Endothelial cell of umbilical vein (primary cell): ENCODE results near the gene LHFPL5. TPM values are rescaled to one million over a fixed set of nuclear protein-coding genes. Genes with fewer than 3 reads are reported as not detected.

ENCODE experiments used
- BruUV-seq: library from RNA; stranded (reverse); fragments of 400-500 nt; replicated peaks from 2 replicates; lab custom pipeline; 2021; lab: Mats Ljungman, UMichigan
- CTCF ChIA-PET: fragments of 300-600, 350-600 bp; sonication (Branson Sonifier 250); formaldehyde crosslinking; loops from one replicate; lab custom pipeline; 2021; ENCODE audit warnings: antibody characterized with exemption, inconsistent platforms; lab: Charles Lee
- POLR2A ChIA-PET: fragments of 300-600, 350-600 bp; sonication (Branson Sonifier 250); formaldehyde crosslinking; loops from one replicate; lab custom pipeline; 2021; ENCODE audit warnings: antibody characterized with exemption, inconsistent platforms; lab: Charles Lee
- DNase-seq: peaks from one replicate; pipeline ENCODE4 v3.0.0-alpha.2; 2011; ENCODE audit warnings: low read depth, low spot score
- FAIRE-seq: peaks from 2 replicates; lab custom pipeline; 2011; peaks lifted over from hg19 to GRCh38; lab: Jason Lieb, UNC
- H2AFZ ChIP-seq: 2 replicates; pipeline ENCODE4 v1.6.0; 2012; ENCODE audit warnings: low read depth, low read length, control low read depth, inconsistent platforms
- H3K27ac ChIP-seq: 2 replicates; pipeline ENCODE4 v1.5.1; 2011; ENCODE audit warnings: low read depth, mild to moderate bottlenecking, control low read depth, low read length, moderate library complexity; ENCODE audit not compliant: insufficient read depth
- H3K27me3 ChIP-seq, 2 experiments: 2 replicates each; pipeline versions ENCODE4 v1.6.0 to v1.6.1; 2011; ENCODE audit warnings: low read length in 2 of 2, mixed read lengths in 1 of 2; ENCODE audit not compliant: control insufficient read depth in 2 of 2, insufficient read depth in 2 of 2
- H3K36me3 ChIP-seq, 2 experiments: 2 replicates in 1 of 2; 3 replicates in 1 of 2; pipeline ENCODE4 v1.5.1; 2011; ENCODE audit warnings: low read length in 2 of 2, mild to moderate bottlenecking in 1 of 2, moderate library complexity in 1 of 2; ENCODE audit not compliant: control insufficient read depth in 2 of 2, insufficient read depth in 2 of 2; ENCODE audit errors: extremely low read depth in 1 of 2
- H3K4me1 ChIP-seq: 3 replicates; pipeline ENCODE4 v1.5.1; 2011; ENCODE audit warnings: mild to moderate bottlenecking, low read length; ENCODE audit not compliant: control insufficient read depth, insufficient read depth; ENCODE audit errors: extremely low read depth
- H3K4me2 ChIP-seq: 2 replicates; pipeline ENCODE4 v1.6.1; 2011; ENCODE audit warnings: low read length, control low read depth, mixed read lengths; ENCODE audit not compliant: insufficient read depth
- H3K4me3 ChIP-seq, 3 experiments: fragments of 200-600 bp in 1 of 3; sonication (generic), shearing (Covaris generic) in 1 of 3; replicated peaks in 1 of 3; 2 replicates each; pipeline ENCODE4 v1.5.1; 2011 to 2016; ENCODE audit warnings: control low read depth in 3 of 3, low read length in 3 of 3, mild to moderate bottlenecking in 2 of 3, inconsistent platforms in 1 of 3, low read depth in 1 of 3, moderate library complexity in 1 of 3; ENCODE audit not compliant: insufficient read depth in 1 of 3
- H3K79me2 ChIP-seq: 2 replicates; pipeline ENCODE4 v1.6.0; 2012; ENCODE audit warnings: low read length, inconsistent platforms; ENCODE audit not compliant: control insufficient read depth, insufficient read depth
- H3K9ac ChIP-seq: replicated peaks from 2 replicates; pipeline ENCODE3; 2011; ENCODE audit warnings: low read length, control low read depth; ENCODE audit not compliant: insufficient read depth; ENCODE audit errors: extremely low read depth
- H3K9me1 ChIP-seq: replicated peaks from 3 replicates; pipeline ENCODE4 v1.6.0; 2011; ENCODE audit warnings: mild to moderate bottlenecking, low read length; ENCODE audit not compliant: control insufficient read depth, insufficient read depth; ENCODE audit errors: extremely low read depth
- H3K9me3 ChIP-seq: replicated peaks from 2 replicates; pipeline ENCODE4 v1.5.1; 2012; ENCODE audit warnings: low read length, inconsistent platforms; ENCODE audit not compliant: control insufficient read depth, insufficient read depth
- H4K20me1 ChIP-seq: replicated peaks from 2 replicates; pipeline ENCODE3; 2011; ENCODE audit warnings: mild to moderate bottlenecking, low read length; ENCODE audit not compliant: control insufficient read depth, insufficient read depth; ENCODE audit errors: extremely low read depth
- EZH2 ChIP-seq: IDR thresholded peaks from 2 replicates; pipeline ENCODE4 v1.6.1; 2012; ENCODE audit warnings: borderline replicate concordance, low read depth, mild to moderate bottlenecking, moderate library complexity, low read length, inconsistent platforms; ENCODE audit not compliant: severe bottlenecking
- GATA2 ChIP-seq: IDR thresholded peaks from 2 replicates; pipeline ENCODE4 v1.7.0; 2011; ENCODE audit warnings: low read depth, mild to moderate bottlenecking, moderate library complexity, mixed read lengths, low read length; ENCODE audit not compliant: insufficient read length, insufficient read depth
- JUN ChIP-seq: IDR thresholded peaks from 2 replicates; pipeline ENCODE4 v1.6.1; 2011; ENCODE audit warnings: borderline replicate concordance, low read depth; ENCODE audit not compliant: insufficient read length, insufficient read depth
- MYC ChIP-seq: IDR thresholded peaks from one replicate; pipeline ENCODE4 v1.6.1; 2011; ENCODE audit warnings: mild to moderate bottlenecking, low read depth, low read length
- POLR2A ChIP-seq: IDR thresholded peaks from 2 replicates; pipeline ENCODE4 v1.6.1; 2012; ENCODE audit warnings: low read depth, mild to moderate bottlenecking, control low read depth, low read length
- POLR2AphosphoS5 ChIP-seq: IDR thresholded peaks from 2 replicates; pipeline ENCODE4 v1.6.1; 2012; ENCODE audit warnings: low read depth, mild to moderate bottlenecking, control low read depth, low read length, moderate library complexity; ENCODE audit not compliant: insufficient read depth
- dilution Hi-C: fragments of 300-500 bp; cut with MboI; formaldehyde crosslinking; loops from one replicate; pipeline ENCODE4 v1.15.0; 2019; ENCODE audit warnings: low sequenced_read_pairs; ENCODE audit not compliant: extremely low pct_ligation_motif_present
- intact Hi-C: fragments of 100-400 bp; cut with micrococcal nuclease; formaldehyde crosslinking; loops from one replicate; pipeline ENCODE4 v1.10.0; 2022
- polyA plus RNA-seq, 4 experiments: library from polyadenylated mRNA; depleted of rRNA in 3 of 4; stranded (reverse) in 3 of 4; unstranded in 1 of 4; fragments of >200 nt; gene quantifications; 2 replicates each; pipeline versions ENCODE4 v1.2.1 to v1.2.3, GENCODE V29; 2011 to 2012; ENCODE audit warnings: missing spikeins in 1 of 4
- total RNA-seq: library from RNA; stranded (reverse); gene quantifications from 2 replicates; pipeline ENCODE4 v1.2.3, GENCODE V29; 2021
- TF ChIP-seq, protein P1 (sequence below), 2 donors: IDR thresholded peaks; 1 replicate in 1 of 2; 2 replicates in 1 of 2; pipeline ENCODE4 v1.5.1; 2011; ENCODE audit warnings: low read length in 2 of 2, mild to moderate bottlenecking in 2 of 2, moderate library complexity in 2 of 2, control low read depth in 1 of 2, inconsistent platforms in 1 of 2, low read depth in 1 of 2; ENCODE audit not compliant: insufficient read depth in 1 of 2; ENCODE audit errors: extremely low read depth in 1 of 2
- TF ChIP-seq, protein P2 (sequence below): IDR thresholded peaks from 2 replicates; pipeline ENCODE4 v1.6.1; 2011; ENCODE audit not compliant: insufficient read depth, insufficient read length

LHFPL5 gene
- total and polyA plus RNA-seq, 2 donors (not counting 3 experiments of a cell fraction or from before 2014, with no cell fraction given), result not detected

DNA sequence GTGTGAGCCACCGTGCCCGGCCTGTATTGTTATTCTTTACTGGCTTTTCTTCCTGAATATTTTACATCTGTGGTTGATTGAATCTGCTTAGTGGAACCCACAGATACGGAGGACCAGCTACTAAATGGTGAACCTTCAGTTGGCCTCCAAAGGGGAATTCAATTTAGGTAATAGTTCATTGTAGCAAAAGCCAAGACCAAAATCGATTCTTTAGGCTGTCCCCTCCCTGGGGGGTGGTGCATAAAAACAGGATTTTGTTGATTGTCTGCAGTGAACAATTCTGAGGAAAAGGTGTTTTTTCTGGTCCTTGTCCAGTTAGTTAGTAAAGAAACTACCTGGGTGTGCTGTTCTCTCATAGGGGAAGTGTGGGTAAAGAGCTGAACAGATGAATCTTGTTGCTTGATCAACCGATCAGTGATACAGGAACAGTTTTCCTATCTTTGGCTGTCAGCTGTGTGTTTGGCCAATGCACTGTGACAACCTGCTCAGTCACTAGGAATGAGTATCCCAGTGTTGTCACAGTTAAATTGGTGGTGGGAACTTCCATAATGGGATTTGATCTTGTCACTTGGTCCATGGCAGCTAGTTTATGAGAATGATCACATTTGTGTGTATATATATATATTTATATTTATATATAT, 19.5 kb downstream of the LHFPL5 start:
- dilution Hi-C loops (no loop called here), intact Hi-C loops (no loop called here)
- DNase-seq (no peak), FAIRE-seq (no peak)
- peaks cover 0 to 1% of the 10 kb centered on the region in 2 experiments for H3K27me3 ChIP-seq
- no peaks in the 10 kb centered on the region for H3K4me1 ChIP-seq
- no peaks in the 10 kb centered on the region for H3K36me3 ChIP-seq
- no peaks in the 10 kb centered on the region for H3K79me2 ChIP-seq
- H3K9me3 ChIP-seq, result no peaks in the 10 kb centered on the region
- H3K27ac ChIP-seq, result no peak overlapping the region
- H3K4me2 ChIP-seq, result no peak overlapping the region
- no TSS peak for BruUV-seq
- POLR2A ChIA-PET, result no interaction called here
- H3K9me1 ChIP-seq, result no peaks in the 10 kb centered on the region
- H3K4me3 ChIP-seq, result no peak overlapping the region
- H4K20me1 ChIP-seq, result no peaks in the 10 kb centered on the region
- TF ChIP-seq POLR2A, result no peak
- H3K9ac ChIP-seq, result no peak overlapping the region
- CTCF ChIA-PET, result interaction anchor here (1.3 kb wide), 2 partner anchors 11 to 302 kb away, joined by 3 to 7 read pairs; no protein-coding TSS in a partner anchor
- no peak overlapping the region for H2AFZ ChIP-seq

DNA sequence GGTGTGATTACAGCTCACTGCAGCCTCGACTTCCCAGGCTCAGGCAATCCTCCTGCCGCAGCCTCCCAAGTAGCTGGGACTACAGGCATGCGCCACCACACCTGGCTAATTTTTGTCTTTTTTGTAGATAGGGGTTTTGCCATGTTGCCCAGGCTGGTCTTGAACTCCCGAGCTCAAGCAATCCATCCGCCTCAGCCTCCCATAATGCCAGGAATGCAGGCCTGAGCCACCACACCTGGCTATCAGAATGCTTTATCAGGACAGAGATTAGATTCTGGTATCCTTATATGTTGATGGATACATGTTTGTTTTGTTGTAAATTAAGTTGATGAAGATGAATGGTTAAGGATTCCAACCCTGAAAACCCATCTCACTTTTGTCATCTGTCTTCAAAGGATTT, 24.2 kb downstream of the LHFPL5 start:
- Histone ChIP-seq H3K4me2 (no peak overlapping the region), H4K20me1 (no peaks in the 10 kb centered on the region), H3K4me3 (no peak overlapping the region), H2AFZ (no peak overlapping the region), H3K27me3 (peaks cover 0 to 1% of the 10 kb centered on the region in 2 experiments), H3K36me3 (peaks cover 0 to 2% of the 10 kb centered on the region in 2 experiments), H3K9me1 (no peaks in the 10 kb centered on the region), H3K79me2 (no peaks in the 10 kb centered on the region), H3K9me3 (no peaks in the 10 kb centered on the region), H3K27ac (no peak overlapping the region), H3K4me1 (no peaks in the 10 kb centered on the region), H3K9ac (no peak overlapping the region)
- BruUV-seq, result no TSS peak
- intact Hi-C loops, result no loop called here
- ChIA-PET POLR2A (no interaction called here), CTCF (no interaction called here)
- DNase-seq, result no peak
- TF ChIP-seq GATA2 (no peak), EZH2 (no peak), JUN (no peak), POLR2AphosphoS5 (no peak), POLR2A (no peak), MYC (no peak)
- TF ChIP-seq, protein P1, sequence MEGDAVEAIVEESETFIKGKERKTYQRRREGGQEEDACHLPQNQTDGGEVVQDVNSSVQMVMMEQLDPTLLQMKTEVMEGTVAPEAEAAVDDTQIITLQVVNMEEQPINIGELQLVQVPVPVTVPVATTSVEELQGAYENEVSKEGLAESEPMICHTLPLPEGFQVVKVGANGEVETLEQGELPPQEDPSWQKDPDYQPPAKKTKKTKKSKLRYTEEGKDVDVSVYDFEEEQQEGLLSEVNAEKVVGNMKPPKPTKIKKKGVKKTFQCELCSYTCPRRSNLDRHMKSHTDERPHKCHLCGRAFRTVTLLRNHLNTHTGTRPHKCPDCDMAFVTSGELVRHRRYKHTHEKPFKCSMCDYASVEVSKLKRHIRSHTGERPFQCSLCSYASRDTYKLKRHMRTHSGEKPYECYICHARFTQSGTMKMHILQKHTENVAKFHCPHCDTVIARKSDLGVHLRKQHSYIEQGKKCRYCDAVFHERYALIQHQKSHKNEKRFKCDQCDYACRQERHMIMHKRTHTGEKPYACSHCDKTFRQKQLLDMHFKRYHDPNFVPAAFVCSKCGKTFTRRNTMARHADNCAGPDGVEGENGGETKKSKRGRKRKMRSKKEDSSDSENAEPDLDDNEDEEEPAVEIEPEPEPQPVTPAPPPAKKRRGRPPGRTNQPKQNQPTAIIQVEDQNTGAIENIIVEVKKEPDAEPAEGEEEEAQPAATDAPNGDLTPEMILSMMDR (IDR thresholded peaks at IDR 0.05; ENCODE audit: extremely low read depth in 1 of 2, insufficient read depth in 1 of 2, low read depth in 1 of 2, low read length in 2 of 2), result no peak
- TF ChIP-seq, protein P2, sequence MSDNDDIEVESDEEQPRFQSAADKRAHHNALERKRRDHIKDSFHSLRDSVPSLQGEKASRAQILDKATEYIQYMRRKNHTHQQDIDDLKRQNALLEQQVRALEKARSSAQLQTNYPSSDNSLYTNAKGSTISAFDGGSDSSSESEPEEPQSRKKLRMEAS, result no peak
- dilution Hi-C loops, result no loop called here
- FAIRE-seq, result no peak
